SK-N-SH treated with all-trans-retinoic acid at 6 μM for 48 hours (cell line): Measurements from ENCODE around the gene STXBP1.

ENCODE experiments used
- ATAC-seq: fragments of 200-7000 bp; cut with Tn5 transposase; 3 replicates; pipeline ENCODE4 v1.9.1; 2020; ENCODE audit warnings: mild to moderate bottlenecking, moderate library complexity
- ARNTL ChIP-seq: fragments of 450-650 bp; formaldehyde crosslinking; IDR thresholded peaks from 2 replicates; pipeline ENCODE4 v1.5.0; 2020; ENCODE audit warnings: low read depth, mild to moderate bottlenecking, moderate library complexity, borderline replicate concordance
- BACH2 ChIP-seq: fragments of 250-450 bp; sonication (Bioruptor Pico); IDR thresholded peaks from 2 replicates; pipeline ENCODE4 v1.9.0; 2021; ENCODE audit warnings: mild to moderate bottlenecking, borderline replicate concordance
- CSDC2 ChIP-seq: fragments of 250-450 bp; sonication (Bioruptor Pico); IDR thresholded peaks from 2 replicates; pipeline ENCODE4 v1.5.0; 2020; ENCODE audit warnings: mild to moderate bottlenecking, moderate library complexity
- ESRRG ChIP-seq: fragments of 250-450 bp; sonication (Bioruptor Pico); IDR thresholded peaks from 2 replicates; pipeline ENCODE4 v1.6.1; 2021; ENCODE audit warnings: mild to moderate bottlenecking
- GLIS3 ChIP-seq: fragments of 250-450 bp; sonication (Bioruptor Pico); IDR thresholded peaks from 2 replicates; pipeline ENCODE4 v1.5.0; 2020; ENCODE audit warnings: mild to moderate bottlenecking, moderate library complexity
- ISL1 ChIP-seq: fragments of 250-450 bp; sonication (Bioruptor Pico); IDR thresholded peaks from 2 replicates; pipeline ENCODE4 v2.1.2; 2022; ENCODE audit warnings: mild to moderate bottlenecking, moderate library complexity
- OSR1 ChIP-seq: fragments of 250-450 bp; sonication (Bioruptor Pico); IDR thresholded peaks from 2 replicates; pipeline ENCODE4 v1.8.0; 2022; ENCODE audit warnings: moderate library complexity, mild to moderate bottlenecking, inconsistent platforms
- PATZ1 ChIP-seq: fragments of 250-450 bp; sonication (Bioruptor Pico); IDR thresholded peaks from 2 replicates; pipeline ENCODE4 v1.8.0; 2020; ENCODE audit warnings: mild to moderate bottlenecking, moderate library complexity, borderline replicate concordance
- PPARA ChIP-seq: fragments of 250-450 bp; sonication (Bioruptor Pico); IDR thresholded peaks from 2 replicates; pipeline ENCODE4 v1.5.0; 2020; ENCODE audit warnings: mild to moderate bottlenecking, borderline replicate concordance
- RARB ChIP-seq: fragments of 250-450 bp; sonication (Bioruptor Pico); IDR thresholded peaks from 2 replicates; pipeline ENCODE4 v1.8.0; 2021; ENCODE audit warnings: mild to moderate bottlenecking, moderate library complexity
- SNAI2 ChIP-seq: fragments of 250-450 bp; sonication (Bioruptor Pico); IDR thresholded peaks from 2 replicates; pipeline ENCODE4 v1.5.0; 2020; ENCODE audit warnings: mild to moderate bottlenecking, moderate library complexity
- TCF4 ChIP-seq: fragments of 250-450 bp; sonication (Bioruptor Pico); IDR thresholded peaks from 2 replicates; pipeline ENCODE4 v1.8.0; 2021; ENCODE audit warnings: mild to moderate bottlenecking, moderate library complexity, borderline replicate concordance
- TOX ChIP-seq: fragments of 250-450 bp; sonication (Bioruptor Pico); IDR thresholded peaks from 2 replicates; pipeline ENCODE4 v1.8.0; 2021; ENCODE audit warnings: mild to moderate bottlenecking, moderate library complexity, borderline replicate concordance
- TSHZ2 ChIP-seq: fragments of 250-450 bp; sonication (Bioruptor Pico); IDR thresholded peaks from 2 replicates; pipeline ENCODE4 v1.5.0; 2020; ENCODE audit warnings: mild to moderate bottlenecking, moderate library complexity
- ZC3H10 ChIP-seq: fragments of 250-450 bp; sonication (Bioruptor Pico); IDR thresholded peaks from 2 replicates; pipeline ENCODE4 v1.5.1; 2021; ENCODE audit warnings: mild to moderate bottlenecking, moderate library complexity
- ZFP3 ChIP-seq: fragments of 250-450 bp; sonication (Bioruptor Pico); IDR thresholded peaks from 2 replicates; pipeline ENCODE4 v1.5.0; 2020; ENCODE audit warnings: mild to moderate bottlenecking, moderate library complexity
- ZFP30 ChIP-seq: fragments of 450-650 bp; formaldehyde crosslinking; IDR thresholded peaks from 2 replicates; pipeline ENCODE4 v1.5.0; 2022; ENCODE audit warnings: mild to moderate bottlenecking, moderate library complexity
- ZNF565 ChIP-seq: fragments of 450-650 bp; formaldehyde crosslinking; conservative IDR thresholded peaks from 2 replicates; pipeline ENCODE4 v1.5.0; 2020; ENCODE audit warnings: low read depth, mild to moderate bottlenecking, moderate library complexity
- ZNF70 ChIP-seq: fragments of 450-650 bp; formaldehyde crosslinking; IDR thresholded peaks from 2 replicates; pipeline ENCODE4 v1.5.0; 2020; ENCODE audit warnings: mild to moderate bottlenecking, moderate library complexity
- ZNF8 ChIP-seq: fragments of 450-650 bp; formaldehyde crosslinking; IDR thresholded peaks from 2 replicates; pipeline ENCODE4 v1.5.0; 2020; ENCODE audit warnings: mild to moderate bottlenecking, moderate library complexity
- TF ChIP-seq, protein P1 (sequence below): fragments of 250-450 bp; sonication (Bioruptor Pico); IDR thresholded peaks from 2 replicates; pipeline ENCODE4 v1.5.1; 2021; ENCODE audit warnings: mild to moderate bottlenecking, moderate library complexity
- TF ChIP-seq, protein P2 (sequence below): fragments of 250-450 bp; sonication (Bioruptor Pico); IDR thresholded peaks from 2 replicates; pipeline ENCODE4 v1.5.1; 2020; ENCODE audit warnings: low read depth, mild to moderate bottlenecking, moderate library complexity

STXBP1 gene

DNA sequence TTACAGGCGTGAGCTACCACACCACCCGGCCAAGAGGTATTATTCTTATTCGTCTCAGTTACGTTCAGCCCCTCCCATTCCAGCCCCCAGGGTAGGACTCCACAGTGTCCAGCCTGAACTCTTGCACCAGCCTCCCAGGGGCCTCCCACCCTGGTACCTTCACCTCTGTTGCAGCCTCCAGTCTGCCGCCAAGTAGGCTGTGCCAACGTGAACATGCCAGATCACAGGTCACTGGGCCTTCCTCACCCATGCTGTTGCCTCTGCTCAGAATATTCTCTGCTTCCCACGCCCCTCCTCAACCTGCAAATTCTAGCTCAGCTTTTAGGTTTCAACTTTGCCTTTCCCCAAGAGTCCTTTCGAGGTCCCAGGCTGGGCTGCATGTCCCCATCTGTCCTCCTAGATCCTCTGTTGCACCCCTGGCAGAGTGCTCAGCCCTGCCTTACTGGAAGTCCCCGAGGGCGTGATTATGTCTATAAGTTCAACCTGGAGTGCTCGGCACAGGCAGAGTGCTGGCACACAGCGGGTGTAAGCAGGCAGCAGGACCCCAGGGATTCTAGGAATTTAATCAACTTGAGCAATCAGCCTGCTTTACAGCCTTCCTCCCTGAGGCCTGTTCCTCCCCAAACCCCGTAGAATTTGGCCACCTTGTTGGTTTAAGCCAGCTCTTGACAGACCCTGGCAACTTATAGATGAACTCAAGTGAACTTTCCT is 13.1 kb upstream of the STXBP1 start (continued):
- TF ChIP-seq ZNF8 (CRISPR knock-in tag) (no peak), BACH2 (CRISPR knock-in tag) (no peak), ESRRG (CRISPR knock-in tag) (no peak), ZC3H10 (no peak), RARB (CRISPR knock-in tag) (no peak), OSR1 (CRISPR knock-in tag) (no peak), ZNF565 (CRISPR knock-in tag) (no peak), GLIS3 (no peak), SNAI2 (CRISPR knock-in tag) (no peak), PPARA (CRISPR knock-in tag) (no peak), ISL1 (no peak), CSDC2 (no peak), ZNF70 (no peak), TSHZ2 (CRISPR knock-in tag) (no peak)
- TF ChIP-seq, all 23 proteins: peak for 0

DNA sequence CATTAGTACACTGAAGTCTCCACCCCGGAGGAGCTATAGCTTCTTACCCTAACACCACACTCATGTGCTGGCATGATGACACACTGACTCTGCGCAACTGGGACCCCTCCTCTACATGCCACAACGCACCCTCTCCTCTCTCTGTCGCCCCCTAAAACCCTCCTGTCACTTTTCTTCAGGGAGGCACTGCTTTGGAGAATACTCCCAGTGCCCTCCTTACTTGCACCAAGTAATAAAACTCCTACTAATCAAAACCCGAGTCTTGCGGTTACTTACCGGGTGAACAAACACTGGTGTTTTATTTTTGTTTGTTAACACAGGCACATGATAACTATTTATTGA is 12.6 kb upstream of the STXBP1 start:
- ATAC-seq: no peak
- TF ChIP-seq, protein P1, sequence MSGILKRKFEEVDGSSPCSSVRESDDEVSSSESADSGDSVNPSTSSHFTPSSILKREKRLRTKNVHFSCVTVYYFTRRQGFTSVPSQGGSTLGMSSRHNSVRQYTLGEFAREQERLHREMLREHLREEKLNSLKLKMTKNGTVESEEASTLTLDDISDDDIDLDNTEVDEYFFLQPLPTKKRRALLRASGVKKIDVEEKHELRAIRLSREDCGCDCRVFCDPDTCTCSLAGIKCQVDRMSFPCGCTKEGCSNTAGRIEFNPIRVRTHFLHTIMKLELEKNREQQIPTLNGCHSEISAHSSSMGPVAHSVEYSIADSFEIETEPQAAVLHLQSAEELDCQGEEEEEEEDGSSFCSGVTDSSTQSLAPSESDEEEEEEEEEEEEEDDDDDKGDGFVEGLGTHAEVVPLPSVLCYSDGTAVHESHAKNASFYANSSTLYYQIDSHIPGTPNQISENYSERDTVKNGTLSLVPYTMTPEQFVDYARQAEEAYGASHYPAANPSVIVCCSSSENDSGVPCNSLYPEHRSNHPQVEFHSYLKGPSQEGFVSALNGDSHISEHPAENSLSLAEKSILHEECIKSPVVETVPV (CRISPR knock-in tag): no peak
- TF ChIP-seq ESRRG (CRISPR knock-in tag): no peak
- no peak for TF ChIP-seq ARNTL
- no peak for TF ChIP-seq PATZ1 (CRISPR knock-in tag)
- no peak for TF ChIP-seq ZNF565 (CRISPR knock-in tag)
- TF ChIP-seq ZNF8 (CRISPR knock-in tag): no peak
- TF ChIP-seq, protein P2, sequence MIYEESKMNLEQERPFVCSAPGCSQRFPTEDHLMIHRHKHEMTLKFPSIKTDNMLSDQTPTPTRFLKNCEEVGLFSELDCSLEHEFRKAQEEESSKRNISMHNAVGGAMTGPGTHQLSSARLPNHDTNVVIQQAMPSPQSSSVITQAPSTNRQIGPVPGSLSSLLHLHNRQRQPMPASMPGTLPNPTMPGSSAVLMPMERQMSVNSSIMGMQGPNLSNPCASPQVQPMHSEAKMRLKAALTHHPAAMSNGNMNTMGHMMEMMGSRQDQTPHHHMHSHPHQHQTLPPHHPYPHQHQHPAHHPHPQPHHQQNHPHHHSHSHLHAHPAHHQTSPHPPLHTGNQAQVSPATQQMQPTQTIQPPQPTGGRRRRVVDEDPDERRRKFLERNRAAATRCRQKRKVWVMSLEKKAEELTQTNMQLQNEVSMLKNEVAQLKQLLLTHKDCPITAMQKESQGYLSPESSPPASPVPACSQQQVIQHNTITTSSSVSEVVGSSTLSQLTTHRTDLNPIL (CRISPR knock-in tag): no peak
- TF ChIP-seq ZFP3 (CRISPR knock-in tag): no peak
- no peak for TF ChIP-seq ZFP30 (CRISPR knock-in tag)
- TF ChIP-seq GLIS3: no peak
- no peak for TF ChIP-seq OSR1 (CRISPR knock-in tag)
- TF ChIP-seq TOX (CRISPR knock-in tag): no peak
- TF ChIP-seq ISL1: no peak
- TF ChIP-seq CSDC2: no peak
- TF ChIP-seq TCF4 (CRISPR knock-in tag): no peak
- no peak for TF ChIP-seq ZC3H10

DNA sequence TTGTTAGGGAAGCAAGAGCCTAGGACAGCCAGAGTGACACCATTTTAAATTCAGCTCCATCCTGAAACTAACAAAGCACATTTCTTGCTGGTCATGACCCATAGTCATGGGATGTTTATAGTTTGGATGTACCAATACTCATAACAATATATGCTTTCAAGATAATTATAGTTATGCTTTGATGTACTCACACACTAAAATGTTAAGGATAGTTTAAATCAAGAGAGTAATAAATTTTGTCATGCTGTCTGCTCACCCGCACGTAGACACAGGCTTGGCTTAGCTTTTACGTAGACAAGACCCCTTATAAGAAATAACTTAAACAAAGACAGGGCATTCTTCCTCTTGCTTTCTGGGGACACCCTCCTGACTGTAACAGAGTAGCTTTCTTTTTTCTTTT is 8.9 kb upstream of the STXBP1 start:
- no peak for ATAC-seq
- no peak for TF ChIP-seq ZNF565 (CRISPR knock-in tag)

DNA sequence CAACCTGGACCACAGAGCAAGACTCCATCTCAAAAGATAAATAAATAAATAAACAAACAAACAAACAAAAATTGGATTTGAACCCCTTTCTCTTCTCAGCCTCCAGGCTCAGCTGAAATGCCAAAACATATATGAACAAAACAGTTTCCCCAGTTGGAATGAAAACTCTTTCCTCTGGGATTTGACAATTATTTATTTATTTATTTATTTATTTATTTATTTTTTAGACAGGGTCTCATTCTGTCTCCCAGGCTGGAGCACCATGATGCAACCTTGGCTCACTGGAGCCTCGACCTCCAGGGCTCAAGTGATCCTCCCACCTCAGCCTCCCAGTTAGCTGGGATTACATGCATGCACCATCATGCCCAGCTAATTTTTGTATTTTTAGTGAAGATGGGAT is 6.0 kb upstream of the STXBP1 start:
- TF ChIP-seq GLIS3 (no peak), OSR1 (CRISPR knock-in tag) (no peak), PATZ1 (CRISPR knock-in tag) (no peak), ARNTL (no peak), RARB (CRISPR knock-in tag) (no peak), ISL1 (no peak), ZNF565 (CRISPR knock-in tag) (no peak), TOX (CRISPR knock-in tag) (no peak), ZNF70 (no peak), TCF4 (CRISPR knock-in tag) (no peak), ZNF8 (CRISPR knock-in tag) (no peak), BACH2 (CRISPR knock-in tag) (no peak)
- ATAC-seq: no peak
